H1 (cell line): ENCODE measurements around the gene NME8. TPM values are rescaled to one million over a fixed set of nuclear protein-coding genes. Genes with fewer than 3 reads are reported as not detected.

Experiments used
- CTCF ChIA-PET: fragments of 300-600 bp; sonication (Branson Sonifier 250); formaldehyde crosslinking; loops from one replicate; lab custom pipeline; 2021; ENCODE audit not compliant: partially characterized antibody; lab: Charles Lee
- POLR2A ChIA-PET: fragments of 300-600 bp; sonication (Branson Sonifier 250); formaldehyde crosslinking; loops from one replicate; lab custom pipeline; 2021; ENCODE audit warnings: inconsistent platforms; ENCODE audit not compliant: partially characterized antibody; lab: Charles Lee
- DNase-seq, 2 experiments: peaks; one replicate each; pipeline versions ENCODE4 v3.0.0 to v3.0.0-alpha.2; 2010 to 2022; ENCODE audit warnings: low spot score in 2 of 2, low read depth in 1 of 2, mixed read lengths in 1 of 2
- FAIRE-seq: peaks from 2 replicates; lab custom pipeline; 2011; peaks lifted over from hg19 to GRCh38; lab: Jason Lieb, UNC
- H2AFZ ChIP-seq: 2 replicates; pipeline ENCODE4 v1.8.1; 2012; ENCODE audit warnings: low read length, inconsistent platforms
- H2AK5ac ChIP-seq: 2 replicates; pipeline ENCODE4 v1.6.1; 2013; ENCODE audit warnings: low read depth, low read length
- H2BK120ac ChIP-seq: replicated peaks from 2 replicates; pipeline ENCODE3; 2013; ENCODE audit warnings: low read depth, low read length, inconsistent platforms
- H2BK12ac ChIP-seq: 2 replicates; pipeline ENCODE4 v1.6.1; 2013; ENCODE audit warnings: low read depth, low read length
- H2BK15ac ChIP-seq: 2 replicates; pipeline ENCODE4 v1.6.1; 2013; ENCODE audit warnings: low read length
- H2BK20ac ChIP-seq: 2 replicates; pipeline ENCODE4 v1.6.1; 2013; ENCODE audit warnings: low read length
- H2BK5ac ChIP-seq: 2 replicates; pipeline ENCODE4 v1.6.1; 2013; ENCODE audit warnings: low read depth, low read length
- H3K14ac ChIP-seq: 2 replicates; pipeline ENCODE4 v1.6.1; 2013; ENCODE audit warnings: inconsistent platforms; ENCODE audit not compliant: insufficient read length
- H3K18ac ChIP-seq: 2 replicates; pipeline ENCODE4 v1.6.1; 2013; ENCODE audit warnings: low read length; ENCODE audit errors: extremely low read depth
- H3K23ac ChIP-seq: 2 replicates; pipeline ENCODE4 v1.6.1; 2013; ENCODE audit warnings: inconsistent platforms; ENCODE audit not compliant: insufficient read length
- H3K23me2 ChIP-seq: 2 replicates; pipeline ENCODE4 v1.6.1; 2013; ENCODE audit warnings: low read depth, low read length
- H3K27ac ChIP-seq: 2 replicates; pipeline ENCODE4 v1.6.1; 2011; ENCODE audit warnings: low read depth, low read length, inconsistent platforms
- H3K27me3 ChIP-seq, 4 experiments: replicated peaks in 1 of 4; 1 replicate in 1 of 4; 2 replicates in 3 of 4; pipeline versions ENCODE4 v1.6.1 to v1.8.1; 2011 to 2013; ENCODE audit warnings: low read length in 3 of 4, mild to moderate bottlenecking in 3 of 4, inconsistent platforms in 2 of 4, mixed read lengths in 2 of 4, moderate library complexity in 1 of 4; ENCODE audit not compliant: control insufficient read depth in 3 of 4, insufficient read depth in 3 of 4; ENCODE audit errors: extremely low read depth in 1 of 4
- H3K36me3 ChIP-seq, 4 experiments: 2 replicates each; pipeline versions ENCODE4 v1.6.1 to v1.8.1; 2011 to 2013; ENCODE audit warnings: mild to moderate bottlenecking in 4 of 4, low read length in 3 of 4, moderate library complexity in 2 of 4, control low read depth in 1 of 4, inconsistent platforms in 1 of 4; ENCODE audit not compliant: insufficient read depth in 4 of 4, control insufficient read depth in 2 of 4
- H3K4ac ChIP-seq: replicated peaks from 2 replicates; pipeline ENCODE3; 2013; ENCODE audit warnings: low read length, low read depth, mixed read lengths, inconsistent platforms; ENCODE audit not compliant: insufficient read length
- H3K4me1 ChIP-seq, 4 experiments: replicated peaks in 1 of 4; 1 replicate in 1 of 4; 2 replicates in 3 of 4; pipeline versions ENCODE4 v1.6.1 to v1.8.1; 2011 to 2013; ENCODE audit warnings: low read length in 3 of 4, inconsistent platforms in 2 of 4, mixed read lengths in 1 of 4; ENCODE audit not compliant: insufficient read depth in 4 of 4, control insufficient read depth in 3 of 4
- H3K4me2 ChIP-seq, 2 experiments: 2 replicates each; pipeline versions ENCODE4 v1.6.1 to v1.8.1; 2011 to 2013; ENCODE audit warnings: low read depth in 2 of 2, low read length in 2 of 2, control low read depth in 1 of 2, inconsistent platforms in 1 of 2, mild to moderate bottlenecking in 1 of 2; ENCODE audit not compliant: insufficient read depth in 1 of 2
- H3K4me3 ChIP-seq, 4 experiments: fragments of 200-600, 300-600 bp in 1 of 4; sonication (generic), shearing (Covaris generic), sonication (Bioruptor Twin) in 1 of 4; 2 replicates each; pipeline versions ENCODE4 v1.5.1 to v1.8.1; 2011 to 2016; ENCODE audit warnings: low read length in 4 of 4, low read depth in 3 of 4, control low read depth in 2 of 4, inconsistent platforms in 2 of 4, mild to moderate bottlenecking in 2 of 4, mixed read lengths in 1 of 4, moderate library complexity in 1 of 4; ENCODE audit not compliant: insufficient read depth in 2 of 4; ENCODE audit errors: extremely low read depth in 1 of 4
- H3K56ac ChIP-seq: replicated peaks from 2 replicates; pipeline ENCODE3; 2013; ENCODE audit warnings: low read depth, mild to moderate bottlenecking, mixed read lengths, low read length, inconsistent platforms; ENCODE audit not compliant: insufficient read length
- H3K79me1 ChIP-seq: 2 replicates; pipeline ENCODE4 v1.6.1; 2013; ENCODE audit warnings: low read depth, low read length, control low read depth
- H3K79me2 ChIP-seq, 2 experiments: 2 replicates each; pipeline versions ENCODE4 v1.6.1 to v1.8.1; 2012 to 2013; ENCODE audit warnings: low read length in 2 of 2, mild to moderate bottlenecking in 2 of 2, inconsistent platforms in 1 of 2; ENCODE audit not compliant: insufficient read depth in 2 of 2, control insufficient read depth in 1 of 2
- H3K9ac ChIP-seq, 4 experiments: replicated peaks in 1 of 4; 1 replicate in 1 of 4; 2 replicates in 3 of 4; pipeline versions ENCODE4 v1.6.1 to v1.8.1; 2011 to 2013; ENCODE audit warnings: low read depth in 3 of 4, low read length in 3 of 4, control low read depth in 2 of 4, mild to moderate bottlenecking in 2 of 4, moderate library complexity in 2 of 4, inconsistent platforms in 1 of 4; ENCODE audit errors: extremely low read depth in 1 of 4
- H3K9me3 ChIP-seq, 2 experiments: 2 replicates each; pipeline versions ENCODE4 v1.6.1 to v1.8.1; 2012 to 2013; ENCODE audit warnings: mild to moderate bottlenecking in 2 of 2, moderate library complexity in 2 of 2, control low read depth in 1 of 2, inconsistent platforms in 1 of 2, low read depth in 1 of 2, low read length in 1 of 2, mixed read lengths in 1 of 2; ENCODE audit not compliant: insufficient read depth in 2 of 2
- H4K20me1 ChIP-seq, 2 experiments: replicated peaks in 1 of 2; 2 replicates each; pipeline versions ENCODE3 to v1.8.1; 2011 to 2013; ENCODE audit warnings: inconsistent platforms in 2 of 2, low read length in 2 of 2, mild to moderate bottlenecking in 1 of 2; ENCODE audit not compliant: insufficient read depth in 2 of 2, control insufficient read depth in 1 of 2
- H4K5ac ChIP-seq: 2 replicates; pipeline ENCODE4 v1.6.1; 2013; ENCODE audit warnings: low read length, low read depth, mixed read lengths, inconsistent platforms; ENCODE audit not compliant: insufficient read length
- H4K8ac ChIP-seq: 2 replicates; pipeline ENCODE4 v1.8.0; 2013; ENCODE audit warnings: mild to moderate bottlenecking, moderate library complexity, low read length, inconsistent platforms; ENCODE audit not compliant: insufficient read depth; ENCODE audit errors: extremely low read depth
- H4K91ac ChIP-seq: replicated peaks from 2 replicates; pipeline ENCODE3; 2013; ENCODE audit warnings: low read length, mixed read lengths, inconsistent platforms; ENCODE audit not compliant: insufficient read length
- CEBPB ChIP-seq: IDR thresholded peaks from 2 replicates; pipeline ENCODE4 v1.6.1; 2012; ENCODE audit warnings: low read depth, low read length
- EZH2 ChIP-seq: fragments of 200-600 bp; sonication (generic); IDR thresholded peaks from 2 replicates; pipeline ENCODE4 v1.7.1; 2012; ENCODE audit warnings: low read depth, mild to moderate bottlenecking, moderate library complexity, low read length, inconsistent platforms; ENCODE audit not compliant: severe bottlenecking
- WGBS, 2 experiments: shearing (Covaris generic) in 1 of 2; methylation state at CpG; one replicate each; pipeline versions ENCODE4 v1.1.6 to v1.1.7; 2013 to 2015; ENCODE audit warnings: low lambda C conversion rate in 2 of 2, mixed read lengths in 2 of 2, inconsistent platforms in 1 of 2, low coverage in 1 of 2, missing lambda C conversion rate in 1 of 2; ENCODE audit not compliant: insufficient replicate concordance in 2 of 2, insufficient coverage in 1 of 2, insufficient read length in 1 of 2; ENCODE audit errors: extremely low coverage in 1 of 2, missing lambda C conversion rate in 1 of 2; 5-methylcytosine and 5-hydroxymethylcytosine counted together
- polyA plus RNA-seq, 7 experiments: library from polyadenylated mRNA; depleted of rRNA in 3 of 7; stranded (reverse) in 5 of 7; unstranded in 2 of 7; fragments of >200 nt in 5 of 7; fragments of 200-250 nt in 2 of 7; gene quantifications; 1 replicate in 5 of 7; 2 replicates in 1 of 7; 4 replicates in 1 of 7; pipeline versions ENCODE4 v1.2.1 to v1.2.3, GENCODE V29; 2011 to 2013; ENCODE audit warnings: missing spikeins in 2 of 7, mixed read lengths in 2 of 7
- total RNA-seq: library from RNA; stranded (reverse); fragmentation: NEBNext Ultra II Directional; extraction: Animal tissue kit (Norgen Biotek cat#: 25700); gene quantifications from 2 replicates; pipeline ENCODE4 v1.2.1, GENCODE V29; 2021

Gene NME8
- total and polyA plus RNA-seq, 2 of the 8 experiments (the other 6 are each of a cell fraction or from before 2014, with no cell fraction given) = 0.22 to 0.44 TPM

DNA sequence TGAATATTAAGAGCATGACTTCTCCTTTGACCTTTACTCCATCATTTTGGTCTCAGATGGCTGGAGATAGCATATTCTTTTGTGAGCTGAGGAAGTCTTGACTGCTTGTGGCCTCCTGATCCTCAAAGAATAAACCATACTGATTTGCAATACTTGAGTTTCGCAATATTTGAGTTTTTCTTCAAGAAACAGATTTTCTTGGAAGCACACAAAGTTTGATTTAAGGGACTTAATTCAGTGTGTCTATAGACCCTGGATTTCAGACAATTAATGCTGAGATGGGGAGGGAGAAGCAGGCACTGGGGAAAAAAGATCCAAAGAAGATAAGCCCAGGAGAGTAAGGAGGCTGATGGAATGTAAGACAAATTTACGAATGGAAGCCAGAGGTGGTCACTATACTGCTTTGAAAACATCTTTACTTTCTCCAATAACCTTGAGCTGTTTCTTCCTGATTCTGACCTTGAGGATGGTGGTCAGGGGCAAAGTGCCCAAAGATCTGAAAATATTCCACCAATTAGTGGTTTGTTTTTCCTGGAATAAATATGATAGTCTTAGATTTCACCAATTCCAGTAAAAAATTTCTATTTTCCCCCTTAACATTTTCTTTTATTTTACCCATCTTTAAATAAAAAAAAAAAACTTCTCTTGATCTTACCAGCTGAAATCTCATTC, 79.5 kb downstream of the NME8 start:
- Histone ChIP-seq H3K23ac (no peak overlapping the region), H3K79me1 (no peaks in the 10 kb centered on the region), H4K5ac (no peak overlapping the region), H2AFZ (no peak overlapping the region), H3K56ac (no peak overlapping the region), H3K9me3 (peaks cover 0 to 3% of the 10 kb centered on the region in 2 experiments; a peak in 2 of 4 replicates), H2AK5ac (no peak overlapping the region), H3K23me2 (no peaks in the 10 kb centered on the region), H3K18ac (no peak overlapping the region), H3K79me2 (no peaks in the 10 kb centered on the region), H2BK5ac (no peak overlapping the region), H3K27ac (no peak overlapping the region), H2BK120ac (no peak overlapping the region), H3K4ac (no peak overlapping the region), H2BK12ac (no peak overlapping the region), H3K4me2 (no peak overlapping the region), H4K91ac (no peak overlapping the region), H4K8ac (no peak overlapping the region), H3K4me3 (no peak overlapping the region), H2BK15ac (no peak overlapping the region), H3K4me1 (no peaks in the 10 kb centered on the region), H2BK20ac (no peak overlapping the region), H4K20me1 (no peaks in the 10 kb centered on the region), H3K27me3 (no peaks in the 10 kb centered on the region), H3K36me3 (0 out of 8 replicates have a peak, but pooled peaks cover 0 to 2% (median 0%) of the 10 kb centered on the region in 4 experiments), H3K14ac (no peak overlapping the region), H3K9ac (no peak overlapping the region)
- ChIA-PET CTCF (interaction anchor here (0.6 to 0.9 kb wide), 2 partner anchors 11 to 308 kb away, joined by 4 to 5 read pairs; partner anchors contain the start of gene SFRP4), POLR2A (no interaction called here)
- peak; percentile 62; the same call in 1 of the 2 replicates for TF ChIP-seq CEBPB
- no peak for TF ChIP-seq EZH2
- no peak for FAIRE-seq
- WGBS, 2 experiments = 79% methylated on average over 2 of the region's 2 CpGs; no CpG with 5 or more reads in 1 of the 2 experiments
- DNase-seq = no peak
